HG02759 (cell line): ENCODE measurements around the gene SEC31A.
A peak's percentile ranks its signal among the peaks of the same experiment; 100 is the strongest.
"Not testable (repeated sequence)": the region's sequence is repeated elsewhere in the genome, so short reads cannot be mapped to it uniquely, and the experiment has no call there.

Source experiments
- ATAC-seq: cut with Tn5 transposase; IDR thresholded peaks from one replicate; pipeline ENCODE4 v1.9.1; 2021; ENCODE audit warnings: mild to moderate bottlenecking, moderate library complexity; ENCODE audit not compliant: unreplicated experiment

SEC31A gene, protein sequence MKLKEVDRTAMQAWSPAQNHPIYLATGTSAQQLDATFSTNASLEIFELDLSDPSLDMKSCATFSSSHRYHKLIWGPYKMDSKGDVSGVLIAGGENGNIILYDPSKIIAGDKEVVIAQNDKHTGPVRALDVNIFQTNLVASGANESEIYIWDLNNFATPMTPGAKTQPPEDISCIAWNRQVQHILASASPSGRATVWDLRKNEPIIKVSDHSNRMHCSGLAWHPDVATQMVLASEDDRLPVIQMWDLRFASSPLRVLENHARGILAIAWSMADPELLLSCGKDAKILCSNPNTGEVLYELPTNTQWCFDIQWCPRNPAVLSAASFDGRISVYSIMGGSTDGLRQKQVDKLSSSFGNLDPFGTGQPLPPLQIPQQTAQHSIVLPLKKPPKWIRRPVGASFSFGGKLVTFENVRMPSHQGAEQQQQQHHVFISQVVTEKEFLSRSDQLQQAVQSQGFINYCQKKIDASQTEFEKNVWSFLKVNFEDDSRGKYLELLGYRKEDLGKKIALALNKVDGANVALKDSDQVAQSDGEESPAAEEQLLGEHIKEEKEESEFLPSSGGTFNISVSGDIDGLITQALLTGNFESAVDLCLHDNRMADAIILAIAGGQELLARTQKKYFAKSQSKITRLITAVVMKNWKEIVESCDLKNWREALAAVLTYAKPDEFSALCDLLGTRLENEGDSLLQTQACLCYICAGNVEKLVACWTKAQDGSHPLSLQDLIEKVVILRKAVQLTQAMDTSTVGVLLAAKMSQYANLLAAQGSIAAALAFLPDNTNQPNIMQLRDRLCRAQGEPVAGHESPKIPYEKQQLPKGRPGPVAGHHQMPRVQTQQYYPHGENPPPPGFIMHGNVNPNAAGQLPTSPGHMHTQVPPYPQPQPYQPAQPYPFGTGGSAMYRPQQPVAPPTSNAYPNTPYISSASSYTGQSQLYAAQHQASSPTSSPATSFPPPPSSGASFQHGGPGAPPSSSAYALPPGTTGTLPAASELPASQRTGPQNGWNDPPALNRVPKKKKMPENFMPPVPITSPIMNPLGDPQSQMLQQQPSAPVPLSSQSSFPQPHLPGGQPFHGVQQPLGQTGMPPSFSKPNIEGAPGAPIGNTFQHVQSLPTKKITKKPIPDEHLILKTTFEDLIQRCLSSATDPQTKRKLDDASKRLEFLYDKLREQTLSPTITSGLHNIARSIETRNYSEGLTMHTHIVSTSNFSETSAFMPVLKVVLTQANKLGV

DNA sequence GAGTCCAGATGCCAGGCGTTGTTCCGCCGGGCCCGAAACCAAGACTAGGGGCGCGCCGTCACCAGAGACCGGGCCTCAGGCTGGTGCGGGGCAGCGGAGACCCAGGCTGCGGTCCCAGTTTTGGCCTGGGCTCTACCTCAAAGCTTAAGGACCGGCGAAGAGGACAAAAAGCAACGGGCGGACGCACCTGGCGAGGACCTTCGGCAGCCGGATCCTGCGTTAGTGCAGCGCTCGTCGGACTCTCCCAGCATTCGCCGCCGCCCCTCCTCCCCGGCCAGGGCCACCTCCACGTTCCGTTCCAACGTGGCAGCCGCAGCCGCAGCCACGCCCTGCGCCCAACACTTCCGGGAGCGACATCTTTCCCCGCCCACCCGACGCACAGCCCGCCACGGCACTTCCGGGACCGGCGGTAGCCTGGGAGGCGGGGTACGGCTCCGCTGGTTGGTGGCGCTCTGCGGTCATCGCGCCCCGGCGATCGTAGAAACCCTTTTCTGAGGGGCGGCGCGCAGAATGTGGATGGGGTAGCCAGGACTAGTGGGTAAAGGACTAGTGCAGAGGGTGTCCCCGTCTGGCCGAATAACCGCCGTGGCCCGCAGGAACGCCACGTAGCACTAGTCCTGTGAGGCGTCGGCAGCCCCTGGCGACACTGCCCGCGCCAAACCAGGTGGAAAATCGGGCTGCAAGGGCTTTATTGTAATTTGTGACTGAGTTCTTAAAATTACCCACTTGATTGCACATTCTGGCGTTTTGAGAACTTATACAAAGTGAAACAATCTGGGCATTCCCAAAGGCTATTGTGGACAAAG, at the start of gene SEC31A:
SEC31A (minus strand) TSS at position 253 of the 806 bp plus-strand sequence. CDS start 9,217 bp downstream, outside the sequence.
- ATAC-seq: peak; percentile 96

DNA sequence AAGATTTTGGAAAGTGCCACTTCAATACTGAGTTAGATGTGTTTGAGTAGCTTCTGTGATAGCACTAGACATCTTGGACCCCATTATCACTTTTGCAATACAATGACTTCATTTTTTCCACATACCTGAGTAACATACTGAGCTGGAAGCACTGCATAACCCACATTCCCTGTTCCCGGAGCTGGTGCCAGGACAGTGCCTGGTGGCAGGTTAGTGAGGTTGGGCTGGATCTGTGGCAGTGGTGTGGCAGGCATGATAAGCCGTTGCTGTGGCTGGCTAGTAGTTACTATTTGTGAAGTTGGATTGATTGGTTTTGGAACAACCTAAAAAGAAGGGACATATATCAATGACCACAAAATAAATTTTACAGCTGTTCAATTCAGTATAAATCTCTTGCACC, 48.5 kb upstream of the SEC31A start:
- no peak for ATAC-seq

DNA sequence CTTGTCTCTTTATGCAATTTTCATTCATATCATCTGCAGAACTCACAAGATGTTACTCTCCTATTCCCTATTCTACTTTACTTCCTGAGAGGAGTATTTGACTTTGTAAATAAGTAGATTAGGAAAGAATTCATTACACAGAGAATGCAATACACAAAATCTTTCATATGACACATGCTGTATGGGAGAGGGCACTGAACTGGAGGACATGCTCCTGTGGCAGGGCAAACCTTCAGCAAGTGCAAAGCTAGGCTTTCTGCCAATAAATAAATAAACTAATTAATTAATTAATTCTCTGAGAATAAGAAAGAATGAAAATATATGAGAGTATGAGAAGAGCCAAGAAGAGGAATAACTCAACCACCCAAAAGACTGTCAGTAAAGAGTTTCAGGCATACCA, 43.5 kb upstream of the SEC31A start:
- no peak for ATAC-seq

DNA sequence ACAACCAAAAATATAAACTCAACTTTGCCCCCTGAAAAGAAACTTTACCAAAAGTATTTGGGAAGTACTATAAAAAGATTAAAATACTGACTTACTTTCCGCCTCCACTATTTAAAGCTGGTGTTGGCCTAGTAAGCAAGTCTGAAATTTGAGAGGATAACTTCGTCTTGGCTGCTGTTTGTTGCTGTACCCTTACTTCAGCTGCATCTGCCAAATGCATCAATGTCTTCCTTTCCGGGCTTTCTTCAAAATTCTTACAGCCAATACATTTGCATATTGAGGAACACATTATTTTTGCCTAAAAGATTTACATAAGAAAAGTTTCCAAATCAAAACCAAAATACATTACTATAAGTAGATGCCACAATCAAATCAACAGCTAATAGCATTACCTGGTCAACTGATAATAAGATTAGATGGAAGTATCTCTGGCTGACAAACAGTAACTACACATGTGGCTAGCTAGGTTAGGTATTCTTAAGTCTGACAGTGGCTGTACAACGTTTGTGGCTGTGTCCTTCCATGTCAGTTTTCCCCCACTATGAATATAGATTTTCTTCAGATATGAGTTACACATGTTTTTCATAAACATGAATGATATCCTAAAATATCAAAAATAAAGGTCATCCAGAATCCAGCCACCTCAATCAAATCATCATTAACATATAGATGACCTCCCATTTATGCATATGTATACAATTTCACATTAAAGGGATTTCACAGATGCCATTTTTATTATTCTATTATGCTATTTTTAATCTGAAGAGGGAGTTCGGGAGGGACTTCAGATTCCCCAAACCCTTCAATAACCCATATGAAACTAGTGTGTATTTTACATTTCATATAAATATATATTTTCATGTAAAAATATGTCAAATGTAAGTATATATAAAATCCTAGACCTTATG, 40.1 kb upstream of the SEC31A start:
- no peak for ATAC-seq

DNA sequence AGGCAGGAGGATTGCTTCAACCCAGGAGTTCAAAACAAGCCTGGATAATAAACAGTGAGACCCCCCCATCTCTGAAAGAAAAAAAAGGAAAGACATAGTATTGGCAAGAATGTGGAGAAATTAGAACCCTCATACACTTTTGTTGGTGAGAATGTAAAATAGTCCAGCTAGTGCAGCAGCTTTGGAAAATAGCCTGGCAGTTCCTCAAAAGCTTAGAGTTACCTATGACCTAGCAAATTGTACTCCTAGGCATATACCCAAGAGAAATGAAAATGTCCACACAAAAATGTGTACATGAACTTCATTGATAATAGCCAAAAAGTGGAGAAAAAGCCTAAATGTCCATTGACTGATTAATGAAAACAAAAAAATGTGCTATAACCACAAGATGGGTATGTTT, 30.8 kb upstream of the SEC31A start:
- ATAC-seq: no peak

DNA sequence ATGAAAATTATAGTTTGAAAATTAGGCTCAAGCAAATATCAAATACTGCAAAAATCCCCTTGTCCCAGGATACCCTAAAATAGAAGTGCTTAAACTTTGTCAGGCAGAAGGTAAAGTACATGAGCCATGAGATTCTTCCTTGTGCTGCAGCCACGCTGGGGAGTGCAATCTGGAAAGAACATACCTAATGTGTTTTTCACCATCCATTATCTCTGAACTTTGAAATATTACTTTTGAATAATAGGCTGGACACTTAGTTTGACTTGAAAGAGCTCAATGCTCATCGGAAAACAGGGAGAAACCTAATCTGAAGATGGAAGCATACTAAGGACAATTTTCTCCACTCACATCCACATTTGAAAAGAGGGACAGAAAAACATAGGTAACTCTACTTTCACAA, 28.4 kb upstream of the SEC31A start:
- ATAC-seq: no peak

DNA sequence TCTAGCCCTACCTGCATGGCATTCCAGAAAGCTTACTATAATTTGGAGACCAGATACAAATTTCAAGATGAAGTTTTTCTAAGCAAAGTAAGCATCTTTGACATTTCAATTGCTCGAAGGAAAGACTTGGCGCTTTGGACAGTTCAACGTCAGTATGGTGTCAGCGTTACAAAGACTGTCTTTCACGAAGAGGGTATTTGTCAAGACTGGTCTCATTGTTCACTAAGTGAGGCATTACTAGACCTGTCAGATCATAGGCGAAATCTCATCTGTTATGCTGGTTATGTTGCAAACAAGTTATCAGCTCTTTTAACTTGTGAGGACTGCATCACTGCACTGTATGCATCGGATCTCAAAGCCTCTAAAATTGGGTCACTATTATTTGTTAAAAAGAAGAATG, 27.1 kb upstream of the SEC31A start:
- ATAC-seq: no peak

DNA sequence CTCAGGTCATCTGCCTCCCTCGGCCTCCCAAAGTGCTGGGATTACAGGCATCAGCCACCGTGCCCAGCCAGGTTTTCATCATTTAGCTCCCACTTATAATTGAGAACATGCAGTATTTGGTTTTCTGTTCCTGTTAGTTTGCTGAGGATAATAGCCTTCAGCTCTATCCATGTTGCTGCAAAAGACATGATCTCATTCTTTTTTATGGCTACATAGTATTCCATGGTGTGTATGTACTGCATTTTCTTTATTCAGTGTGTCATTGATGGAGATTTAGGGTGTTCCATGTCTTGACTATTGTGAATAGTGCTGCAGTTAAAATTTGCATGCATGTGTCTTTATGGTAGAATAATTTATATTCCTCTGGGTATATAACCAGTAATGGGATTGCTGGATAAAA, 23.0 kb upstream of the SEC31A start:
- ATAC-seq: not testable (repeated sequence)

DNA sequence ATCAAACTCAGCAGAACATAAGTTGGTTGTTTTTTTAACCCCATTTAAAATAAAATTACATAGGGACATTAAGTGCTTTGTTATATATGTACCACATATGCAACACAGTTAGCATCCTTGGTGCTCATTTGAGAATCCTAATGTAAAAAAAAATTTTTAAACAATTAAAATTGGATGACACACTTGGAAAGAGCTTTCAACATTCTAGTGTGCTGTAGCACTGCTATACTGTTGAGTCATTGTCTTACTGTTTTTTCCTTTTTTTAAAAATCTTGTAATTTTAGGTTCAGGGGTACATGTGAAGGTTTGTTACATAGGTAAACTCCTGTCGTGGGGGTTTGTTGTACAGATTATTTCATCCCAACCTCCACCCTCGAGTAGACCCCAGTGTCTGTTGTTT, 22.4 kb upstream of the SEC31A start:
- no peak for ATAC-seq

DNA sequence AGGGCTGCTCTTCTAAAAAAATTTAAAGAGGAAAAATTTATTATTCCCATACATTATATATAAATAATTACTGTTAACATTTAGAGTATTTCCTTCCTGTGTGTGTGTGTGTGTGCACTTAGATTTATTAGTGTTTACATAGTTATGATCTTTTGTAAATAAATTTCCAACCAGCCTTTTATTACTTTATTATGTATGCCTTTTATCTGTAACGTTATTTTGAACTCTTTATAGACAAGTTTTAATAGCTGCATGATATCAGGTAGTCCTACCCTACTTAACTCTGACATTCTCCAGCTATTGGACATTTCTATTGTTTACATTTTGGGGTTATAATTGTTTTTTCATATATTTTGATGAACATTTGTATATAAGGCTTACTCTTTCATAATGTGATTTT, 18.4 kb upstream of the SEC31A start:
- ATAC-seq: no peak

DNA sequence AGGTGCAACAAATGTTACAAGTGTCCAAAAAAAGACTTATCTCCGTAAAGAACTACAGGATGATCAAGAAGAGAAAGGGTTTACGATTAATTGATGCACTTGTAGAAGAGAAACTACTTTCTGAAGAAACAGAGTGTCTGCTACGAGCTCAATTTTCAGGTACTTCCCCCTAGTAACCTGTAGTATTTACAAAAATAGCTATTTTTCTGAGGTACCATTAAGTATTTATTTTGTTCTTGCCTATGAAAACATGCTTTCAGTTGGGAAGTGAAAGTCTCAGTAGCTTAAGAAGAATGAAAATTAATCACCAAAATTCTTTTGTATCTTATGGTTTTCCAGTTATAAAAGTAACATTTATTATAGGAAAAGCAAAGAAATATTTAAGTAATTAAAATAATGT, 15.5 kb upstream of the SEC31A start:
- ATAC-seq: no peak

DNA sequence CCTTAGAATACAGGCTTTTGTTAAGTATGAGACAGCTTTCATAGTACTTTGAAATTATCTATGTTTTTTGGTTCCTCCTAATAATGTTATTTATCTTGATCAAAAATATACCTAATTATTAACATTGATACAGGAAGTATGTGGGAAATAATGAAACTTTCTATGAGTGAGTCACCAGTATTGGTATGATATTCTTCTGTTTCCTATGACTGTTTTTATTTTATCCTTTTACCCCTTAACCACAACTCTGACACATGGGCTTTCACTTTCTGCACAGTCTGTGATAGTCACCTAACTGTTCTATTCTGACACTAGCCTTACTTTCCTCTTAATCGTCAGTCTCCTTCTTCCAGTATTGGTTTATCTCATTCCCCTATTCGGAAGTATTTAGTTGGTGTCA, 14.3 kb upstream of the SEC31A start:
- ATAC-seq: peak; percentile 44

DNA sequence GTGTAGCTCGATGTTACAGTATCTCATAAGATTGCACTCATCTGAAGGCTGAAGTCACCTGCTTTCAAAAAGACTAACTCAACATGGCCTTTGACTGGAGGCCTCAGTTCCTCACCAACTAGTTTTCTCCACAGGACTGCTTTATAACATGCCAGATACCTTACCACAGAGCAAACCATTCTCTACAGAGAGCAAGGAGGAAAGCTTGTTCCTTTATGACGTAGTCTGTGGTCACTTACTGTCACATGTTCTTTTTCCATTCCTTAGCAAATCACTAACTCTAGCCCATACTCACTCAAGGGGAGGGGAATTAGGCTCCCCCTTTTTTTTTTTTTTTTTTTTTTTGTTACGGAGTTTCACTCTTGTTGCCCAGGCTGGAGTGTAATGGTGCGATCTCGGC, 12.8 kb upstream of the SEC31A start:
- ATAC-seq: no peak

DNA sequence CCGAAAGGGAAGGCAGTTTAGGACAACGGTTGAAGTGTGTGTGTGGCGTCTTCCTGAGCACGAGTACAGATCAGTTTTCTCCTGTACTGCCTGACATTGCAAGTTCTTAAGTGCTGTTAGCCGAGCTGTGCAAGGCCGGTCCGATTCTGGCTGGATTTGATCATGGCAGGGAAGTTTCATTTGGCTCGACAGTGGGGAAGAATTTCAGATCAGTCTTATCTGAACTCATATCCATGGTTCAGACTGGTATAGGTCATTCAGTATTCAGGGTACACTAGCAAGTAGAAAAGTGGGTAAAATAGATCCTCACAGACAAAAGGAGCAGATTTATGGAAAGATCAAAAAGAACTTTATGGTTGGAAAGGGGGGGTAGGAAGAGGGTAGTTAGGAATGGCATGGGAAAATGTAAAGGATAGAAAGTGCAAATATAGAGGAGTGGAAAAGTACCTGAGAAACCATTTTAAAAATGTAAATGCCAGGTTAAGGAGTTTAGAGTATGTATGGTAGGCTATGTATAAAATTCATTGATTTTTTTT, 10.3 kb upstream of the SEC31A start:
- ATAC-seq: no peak

DNA sequence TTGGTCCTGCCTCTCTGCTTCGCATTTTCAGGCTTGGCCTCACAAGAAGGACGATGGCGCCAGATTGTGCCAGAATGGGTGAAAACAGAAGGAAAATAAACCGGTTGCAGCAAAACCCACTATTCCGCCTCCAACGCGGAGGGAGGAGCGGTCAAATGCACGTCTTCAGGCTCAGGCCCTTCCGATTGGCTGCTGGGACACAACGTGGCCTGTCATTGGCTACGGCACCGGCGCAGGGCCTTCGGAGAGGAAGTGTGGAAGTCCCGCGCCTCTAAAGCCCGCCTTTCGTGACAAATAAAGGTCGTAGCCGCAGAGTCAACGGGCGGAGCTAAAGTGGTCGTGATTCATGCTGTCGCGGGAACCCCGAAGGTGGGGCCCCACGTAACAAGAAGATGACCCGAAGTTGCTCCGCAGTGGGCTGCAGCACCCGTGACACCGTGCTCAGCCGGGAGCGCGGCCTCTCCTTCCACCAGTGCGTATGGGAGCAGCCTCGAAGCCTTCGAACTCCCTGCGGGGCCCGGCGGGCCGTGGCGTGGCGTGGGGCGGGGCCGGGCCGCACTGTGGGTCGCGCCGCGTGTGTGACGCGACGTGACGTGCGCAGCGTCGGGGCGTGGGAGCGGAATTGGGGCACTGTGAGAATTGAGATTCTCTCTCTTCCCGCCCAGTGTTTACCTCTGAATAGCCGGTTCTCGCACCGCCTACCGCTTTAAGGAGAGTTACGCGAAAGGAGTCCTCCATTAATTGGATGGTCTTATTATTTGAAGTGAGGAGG, 9.6 kb upstream of the SEC31A start, which contains the start of gene THAP9:
THAP9 (plus strand) TSS at position 325 of the 772 bp plus-strand sequence; CDS start at position 393, 68 bp downstream.
- ATAC-seq: peak; percentile 92

DNA sequence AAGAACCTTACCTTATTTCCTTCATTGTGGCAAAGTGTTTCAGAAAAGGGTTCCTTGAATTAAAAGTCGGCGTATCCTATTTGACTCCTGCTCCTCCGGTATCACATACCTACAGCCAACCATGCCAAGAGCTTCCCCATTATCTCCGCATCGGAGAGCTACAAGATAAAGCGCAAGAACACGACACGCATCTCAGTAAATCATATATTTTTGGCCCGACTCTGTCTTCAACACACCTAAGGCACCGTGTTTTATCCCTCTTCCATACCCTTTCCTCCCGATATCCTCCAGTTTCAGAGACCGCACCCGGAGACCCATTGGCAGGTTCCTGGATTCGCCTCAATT, 9.1 kb upstream of the SEC31A start:
- peak; percentile 3 for ATAC-seq

DNA sequence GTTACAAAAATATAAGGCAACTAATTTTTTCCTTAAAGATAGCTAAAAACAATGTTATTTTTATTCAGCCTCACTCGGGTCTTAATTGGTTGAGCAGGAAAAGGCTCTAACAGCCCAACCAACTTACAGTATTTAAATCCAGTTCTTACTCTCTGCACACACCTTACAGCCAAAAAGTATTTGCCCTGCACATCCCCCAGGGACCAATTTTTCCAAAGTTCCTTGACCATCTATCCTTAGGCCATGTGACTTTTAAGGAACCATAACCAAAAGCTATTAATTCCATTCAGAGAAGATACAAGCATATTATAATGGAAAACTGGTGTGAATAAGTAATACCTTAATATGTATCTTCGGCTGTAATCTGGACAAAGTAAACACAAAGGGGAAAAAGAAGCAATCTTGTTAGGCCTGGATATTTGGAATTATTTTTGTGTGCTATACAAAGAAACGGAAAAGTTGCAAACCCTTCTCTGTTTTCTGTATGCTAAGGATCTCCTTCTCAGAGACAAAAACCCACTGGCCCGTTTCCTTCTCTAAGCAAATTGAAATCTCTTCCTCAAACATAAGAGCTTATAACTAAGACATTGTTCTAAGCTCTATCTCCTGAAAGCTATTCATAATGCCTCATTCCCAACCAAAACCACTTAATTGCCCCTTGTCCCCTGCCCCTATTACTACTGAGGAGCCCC, 8.6 kb upstream of the SEC31A start:
- ATAC-seq: no peak
